Suprapubic skin (tissue), 4 donors: Measurements from ENCODE around the gene SLC6A19. TPM values are rescaled to one million over a fixed set of nuclear protein-coding genes. Genes with fewer than 3 reads are reported as not detected.

Experiments
- DNase-seq, 2 donors: peaks; one replicate each; pipeline ENCODE4 v3.0.0-alpha.2; 2019; ENCODE audit warnings: low spot score in 2 of 2
- H3K27ac ChIP-seq: fragments of 200-600 bp; sonication (generic); one replicate; pipeline ENCODE4 v1.5.1; 2019
- H3K27me3 ChIP-seq: fragments of 200-600 bp; sonication (generic); one replicate; pipeline ENCODE4 v1.5.1; 2019
- H3K36me3 ChIP-seq: fragments of 200-600 bp; sonication (generic); one replicate; pipeline ENCODE4 v1.5.1; 2019
- H3K4me1 ChIP-seq: fragments of 200-600 bp; sonication (generic); one replicate; pipeline ENCODE4 v1.5.1; 2019
- H3K4me3 ChIP-seq: fragments of 200-600 bp; sonication (generic); one replicate; pipeline ENCODE4 v1.5.1; 2019; ENCODE audit warnings: mild to moderate bottlenecking
- H3K9me3 ChIP-seq: fragments of 200-600 bp; sonication (generic); one replicate; pipeline ENCODE4 v1.5.1; 2019
- EP300 ChIP-seq: sonication (generic); formaldehyde crosslinking; IDR thresholded peaks from one replicate; pipeline ENCODE4 v1.6.1; 2017; ENCODE audit warnings: antibody characterized with exemption
- POLR2A ChIP-seq, 2 donors: fragments of 450-650 bp; IDR thresholded peaks; one replicate each; pipeline ENCODE4 v1.6.1; 2017; ENCODE audit warnings: antibody characterized with exemption in 2 of 2, mild to moderate bottlenecking in 2 of 2, moderate library complexity in 2 of 2
- POLR2AphosphoS5 ChIP-seq, 3 donors: sonication (generic); formaldehyde crosslinking; IDR thresholded peaks; one replicate each; pipeline ENCODE4 v1.6.1; 2017; ENCODE audit warnings: antibody characterized with exemption in 3 of 3
- WGBS: methylation state at CpG from one replicate; pipeline ENCODE4 v1.1.5; 2018; 5-methylcytosine and 5-hydroxymethylcytosine counted together
- total RNA-seq, 4 donors: library from RNA; depleted of rRNA; stranded (reverse); fragments of >200 nt; gene quantifications; one replicate each; pipeline ENCODE4 v1.1.0, GENCODE V29; 2016
- TF ChIP-seq, protein P1 (sequence below), 2 donors: fragments of 200-600 bp in 1 of 2; fragments of 450-650 bp in 1 of 2; sonication (generic) in 1 of 2; IDR thresholded peaks; one replicate each; pipeline ENCODE4 v1.5.1; 2016 to 2019; ENCODE audit warnings: antibody characterized with exemption in 2 of 2, mild to moderate bottlenecking in 1 of 2, moderate library complexity in 1 of 2

Gene SLC6A19
- total RNA-seq, 4 donors from 2014 or later = 0.23 TPM; not detected in 3

DNA sequence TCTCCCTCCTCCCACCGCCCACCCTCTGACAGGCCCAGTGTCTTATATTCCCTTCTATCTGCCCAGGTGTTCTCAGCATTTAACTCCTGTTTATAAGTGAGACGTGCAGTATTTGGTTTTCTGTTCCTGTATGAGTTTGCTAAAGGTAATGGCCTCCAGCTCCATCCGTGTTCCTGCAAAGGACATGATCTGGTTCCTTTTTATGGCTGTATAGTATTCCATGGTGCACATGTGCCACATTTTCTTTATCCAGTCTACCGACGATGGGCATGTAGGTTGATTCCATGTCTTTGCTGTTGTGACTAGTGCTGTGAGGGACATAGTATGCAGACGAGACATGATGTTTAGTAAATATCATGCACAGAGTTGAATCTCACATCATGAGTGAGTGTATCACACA is 7.0 kb upstream of the SLC6A19 start:
- Histone ChIP-seq H3K9me3 (no peaks in the 10 kb centered on the region), H3K4me1 (no peaks in the 10 kb centered on the region), H3K4me3 (no peak overlapping the region), H3K36me3 (no peaks in the 10 kb centered on the region), H3K27ac (no peak overlapping the region), H3K27me3 (peaks cover 66% of the 10 kb centered on the region)
- TF ChIP-seq POLR2A (IDR thresholded peaks at IDR 0.05) (no peak), POLR2AphosphoS5 (IDR thresholded peaks at IDR 0.05) (no peak), EP300 (no peak)
- TF ChIP-seq, protein P1, sequence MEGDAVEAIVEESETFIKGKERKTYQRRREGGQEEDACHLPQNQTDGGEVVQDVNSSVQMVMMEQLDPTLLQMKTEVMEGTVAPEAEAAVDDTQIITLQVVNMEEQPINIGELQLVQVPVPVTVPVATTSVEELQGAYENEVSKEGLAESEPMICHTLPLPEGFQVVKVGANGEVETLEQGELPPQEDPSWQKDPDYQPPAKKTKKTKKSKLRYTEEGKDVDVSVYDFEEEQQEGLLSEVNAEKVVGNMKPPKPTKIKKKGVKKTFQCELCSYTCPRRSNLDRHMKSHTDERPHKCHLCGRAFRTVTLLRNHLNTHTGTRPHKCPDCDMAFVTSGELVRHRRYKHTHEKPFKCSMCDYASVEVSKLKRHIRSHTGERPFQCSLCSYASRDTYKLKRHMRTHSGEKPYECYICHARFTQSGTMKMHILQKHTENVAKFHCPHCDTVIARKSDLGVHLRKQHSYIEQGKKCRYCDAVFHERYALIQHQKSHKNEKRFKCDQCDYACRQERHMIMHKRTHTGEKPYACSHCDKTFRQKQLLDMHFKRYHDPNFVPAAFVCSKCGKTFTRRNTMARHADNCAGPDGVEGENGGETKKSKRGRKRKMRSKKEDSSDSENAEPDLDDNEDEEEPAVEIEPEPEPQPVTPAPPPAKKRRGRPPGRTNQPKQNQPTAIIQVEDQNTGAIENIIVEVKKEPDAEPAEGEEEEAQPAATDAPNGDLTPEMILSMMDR (IDR thresholded peaks at IDR 0.05) = no peak
- WGBS = 84% methylated on average over 6 of the region's 6 CpGs
- DNase-seq = no peak

DNA sequence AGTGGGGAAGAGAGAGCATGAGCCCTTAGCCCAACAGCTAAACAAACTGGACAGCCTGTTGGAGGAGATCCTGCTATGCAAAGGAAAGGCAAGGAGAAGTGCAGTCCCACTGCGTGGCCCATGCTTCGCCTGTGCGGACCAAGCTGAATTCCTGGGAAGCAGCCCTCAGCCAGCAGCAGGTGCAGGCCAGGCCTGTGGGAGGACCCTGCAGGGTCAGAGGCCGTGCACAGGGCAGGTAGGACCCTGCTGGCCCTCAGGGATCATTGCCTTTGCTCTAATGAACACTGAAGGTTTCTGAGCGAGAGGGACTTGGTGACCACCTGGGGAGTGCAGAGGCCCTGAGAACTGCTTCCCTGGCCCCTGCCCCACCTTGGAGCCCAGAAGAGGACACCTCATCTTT is 6.0 kb upstream of the SLC6A19 start:
- 90% methylated on average over 5 of the region's 5 CpGs for WGBS
- no peaks in the 10 kb centered on the region for H3K4me1 ChIP-seq
- no peak overlapping the region for H3K27ac ChIP-seq
- no peaks in the 10 kb centered on the region for H3K36me3 ChIP-seq
- H3K9me3 ChIP-seq = no peaks in the 10 kb centered on the region
- no peak for DNase-seq
- TF ChIP-seq POLR2A (IDR thresholded peaks at IDR 0.05) (no peak), EP300 (no peak), POLR2AphosphoS5 (IDR thresholded peaks at IDR 0.05) (no peak)
- TF ChIP-seq, protein P1 (IDR thresholded peaks at IDR 0.05) = no peak
- peaks cover 68% of the 10 kb centered on the region for H3K27me3 ChIP-seq
- H3K4me3 ChIP-seq = no peak overlapping the region

DNA sequence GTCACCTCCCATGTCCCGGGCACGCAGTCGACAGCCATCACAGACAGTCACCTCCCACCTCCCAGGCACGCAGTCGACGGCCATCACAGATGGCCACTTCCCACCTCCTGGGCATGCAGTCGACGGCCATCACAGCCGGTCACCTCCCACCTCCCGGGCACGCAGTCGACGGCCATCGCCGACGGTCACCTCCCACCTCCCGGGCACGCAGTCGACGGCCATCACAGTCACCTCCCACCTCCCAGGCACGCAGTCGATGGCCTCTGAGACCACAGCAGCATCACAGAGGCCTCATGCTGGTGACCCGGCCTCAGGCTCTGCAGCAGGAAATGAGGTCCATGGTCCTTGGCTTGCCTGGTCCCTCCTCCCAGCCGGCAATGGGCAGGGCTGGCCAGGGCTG is 5.5 kb upstream of the SLC6A19 start:
- H3K4me1 ChIP-seq = no peaks in the 10 kb centered on the region
- no peaks in the 10 kb centered on the region for H3K36me3 ChIP-seq
- TF ChIP-seq, protein P1 (IDR thresholded peaks at IDR 0.05) = no peak
- TF ChIP-seq POLR2AphosphoS5 (IDR thresholded peaks at IDR 0.05) = no peak
- no peak for TF ChIP-seq EP300
- peaks cover 68% of the 10 kb centered on the region for H3K27me3 ChIP-seq
- H3K4me3 ChIP-seq = no peak overlapping the region
- H3K27ac ChIP-seq = no peak overlapping the region
- no peaks in the 10 kb centered on the region for H3K9me3 ChIP-seq
- DNase-seq = no peak
- 83% methylated on average over 12 of the region's 24 CpGs for WGBS

DNA sequence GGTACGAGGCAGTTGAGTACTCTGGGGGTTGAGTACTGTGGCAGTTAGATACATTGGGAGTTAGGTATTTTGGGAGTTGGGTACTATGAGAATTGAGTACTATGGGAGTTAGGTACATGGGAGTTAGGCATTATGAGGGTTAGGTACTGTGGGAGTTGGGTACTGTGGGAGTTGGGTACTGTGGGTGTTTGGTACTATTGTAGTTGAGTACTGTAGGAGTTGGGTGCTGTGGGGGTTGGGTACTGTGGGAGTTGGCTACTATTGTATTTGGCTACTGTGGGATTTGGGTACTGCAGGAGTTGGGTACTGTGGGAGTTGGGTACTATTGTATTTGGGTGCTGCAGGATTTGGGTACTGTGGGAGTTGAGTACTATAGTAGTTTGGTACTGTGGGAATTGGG is 4.8 kb upstream of the SLC6A19 start:
- WGBS = 38% methylated on average over 1 of the region's 1 CpG
- Histone ChIP-seq H3K36me3 (no peaks in the 10 kb centered on the region), H3K9me3 (no peaks in the 10 kb centered on the region), H3K4me3 (no peak overlapping the region), H3K27ac (no peak overlapping the region), H3K4me1 (no peaks in the 10 kb centered on the region), H3K27me3 (peaks cover 73% of the 10 kb centered on the region)
- no peak for DNase-seq
- TF ChIP-seq EP300 (no peak), POLR2AphosphoS5 (IDR thresholded peaks at IDR 0.05) (no peak), POLR2A (IDR thresholded peaks at IDR 0.05) (no peak)
- TF ChIP-seq, protein P1 (IDR thresholded peaks at IDR 0.05) = no peak

DNA sequence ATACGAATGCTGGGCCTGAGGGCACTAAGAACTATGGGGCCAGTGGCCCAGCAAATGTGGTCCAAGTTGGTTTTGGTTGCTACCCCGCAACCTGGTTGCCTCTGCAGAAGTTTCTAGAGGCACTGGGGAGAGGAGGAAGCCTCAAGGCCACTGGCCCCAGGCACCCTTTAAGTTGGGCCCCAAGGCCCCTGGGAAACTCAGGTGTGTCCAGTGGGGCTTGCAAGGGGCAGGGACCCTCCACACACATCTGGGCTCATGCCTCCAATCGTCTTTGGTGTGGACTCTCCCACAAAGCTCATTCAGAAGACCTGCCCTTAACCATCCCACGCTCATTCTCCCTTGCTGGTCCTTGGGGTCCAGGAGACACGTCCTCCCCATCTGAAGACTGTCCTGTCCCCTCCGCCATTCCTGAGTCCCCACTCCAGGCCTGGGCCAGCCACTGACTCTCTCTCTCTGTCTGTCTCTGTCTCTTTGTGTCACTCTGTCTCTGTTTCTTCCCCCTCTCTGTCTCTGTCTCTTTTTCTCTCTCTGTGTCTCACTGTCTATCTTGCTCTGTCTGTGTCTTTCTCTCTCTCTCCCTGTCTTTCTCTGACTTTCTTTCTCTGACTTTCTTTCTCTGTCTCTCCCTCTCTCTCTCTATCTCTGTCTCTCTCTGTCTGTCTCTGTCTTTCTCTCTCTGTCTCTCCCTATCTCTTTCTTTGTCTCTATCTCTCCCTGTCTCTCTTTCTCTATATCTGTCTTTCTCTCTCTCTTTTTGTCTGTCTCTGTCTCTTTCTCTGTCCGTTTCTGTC is 3.3 kb upstream of the SLC6A19 start:
- DNase-seq = no peak
- Histone ChIP-seq H3K4me3 (no peak overlapping the region), H3K27ac (no peak overlapping the region), H3K4me1 (no peaks in the 10 kb centered on the region), H3K36me3 (no peaks in the 10 kb centered on the region), H3K9me3 (no peaks in the 10 kb centered on the region), H3K27me3 (peaks cover 88% of the 10 kb centered on the region)
- 86% methylated on average over 6 of the region's 7 CpGs for WGBS
- TF ChIP-seq EP300 (no peak), POLR2A (IDR thresholded peaks at IDR 0.05) (no peak), POLR2AphosphoS5 (IDR thresholded peaks at IDR 0.05) (no peak)
- TF ChIP-seq, protein P1 (IDR thresholded peaks at IDR 0.05) = no peak
